Smooth muscle cell (in vitro differentiated cells): ENCODE results near the gene TNFRSF21. TPM values are rescaled to one million over a fixed set of nuclear protein-coding genes. Genes with fewer than 3 reads are reported as not detected.

ENCODE experiments used
- DNase-seq: peaks from one replicate; lab custom pipeline; 2025; ENCODE audit not compliant: unreplicated experiment; lab: John Stamatoyannopoulos, UW
- H2AFZ ChIP-seq: fragments of 200-600 bp; sonication (generic); 2 replicates; pipeline ENCODE4 v1.6.0; 2016; ENCODE audit warnings: antibody characterized with exemption, low read depth, mild to moderate bottlenecking
- H3F3A ChIP-seq: fragments of 200-600 bp; sonication (generic); 2 replicates; pipeline ENCODE4 v1.6.0; 2017; ENCODE audit warnings: antibody characterized with exemption, low read depth
- H3K27ac ChIP-seq: fragments of 200-600 bp; sonication (generic); 2 replicates; pipeline ENCODE4 v1.5.1; 2016; ENCODE audit warnings: low read depth, mild to moderate bottlenecking
- H3K27me3 ChIP-seq: fragments of 200-600 bp; sonication (generic); 2 replicates; pipeline ENCODE4 v1.6.1; 2016; ENCODE audit warnings: low read depth, mild to moderate bottlenecking
- H3K36me3 ChIP-seq: fragments of 200-600 bp; sonication (generic); 2 replicates; pipeline ENCODE4 v1.5.1; 2016; ENCODE audit warnings: low read depth
- H3K4me1 ChIP-seq: fragments of 200-600 bp; sonication (generic); 2 replicates; pipeline ENCODE4 v1.5.1; 2016; ENCODE audit warnings: low read depth
- H3K4me2 ChIP-seq: fragments of 200-600 bp; sonication (generic); 2 replicates; pipeline ENCODE4 v1.6.0; 2016; ENCODE audit warnings: mild to moderate bottlenecking
- H3K4me3 ChIP-seq: fragments of 200-600 bp; sonication (generic); 2 replicates; pipeline ENCODE4 v1.5.1; 2016; ENCODE audit warnings: mild to moderate bottlenecking
- H3K79me2 ChIP-seq: fragments of 200-600 bp; sonication (generic); 2 replicates; pipeline ENCODE4 v1.6.0; 2016; ENCODE audit warnings: low read depth, mild to moderate bottlenecking
- H3K9ac ChIP-seq: fragments of 200-600 bp; sonication (generic); 2 replicates; pipeline ENCODE4 v1.6.0; 2016; ENCODE audit warnings: low read depth
- H3K9me3 ChIP-seq: fragments of 200-600 bp; sonication (generic); replicated peaks from 2 replicates; pipeline ENCODE4 v1.5.1; 2016; ENCODE audit warnings: low read depth
- H4K20me1 ChIP-seq: fragments of 200-600 bp; sonication (generic); 2 replicates; pipeline ENCODE4 v1.6.0; 2016; ENCODE audit warnings: low read depth
- WGBS: methylation state at CpG from one replicate; pipeline ENCODE4 v1.1.7; 2016; ENCODE audit warnings: low lambda C conversion rate; 5-methylcytosine and 5-hydroxymethylcytosine counted together
- polyA plus RNA-seq: library from polyadenylated mRNA; unstranded; fragments of >200 nt; fragmentation: Nextera tagmentation; extraction: Ambion mirVana; gene quantifications from 2 replicates; pipeline ENCODE4 v1.2.1, GENCODE V29; 2016
- total RNA-seq: library from RNA; depleted of rRNA; stranded (reverse); fragments of >200 nt; gene quantifications from 2 replicates; pipeline ENCODE4 v1.2.3, GENCODE V29; 2014
- TF ChIP-seq, protein P1 (sequence below): fragments of 200-600 bp; sonication (generic); IDR thresholded peaks from 2 replicates; pipeline ENCODE4 v1.5.1; 2017; ENCODE audit warnings: borderline replicate concordance, mild to moderate bottlenecking, antibody characterized with exemption; ENCODE audit not compliant: insufficient read depth, poor library complexity, severe bottlenecking

TNFRSF21 gene
- total and polyA plus RNA-seq, 2 experiments from 2014 or later: 30.1 to 32.8 TPM

GRCh38 chr6:47301441-47301840, 8.3 kb downstream of the TNFRSF21 start:
- Histone ChIP-seq H3K4me3 (no peak overlapping the region), H3K79me2 (peaks cover 98% of the 10 kb centered on the region), H3K4me2 (no peak overlapping the region), H2AFZ (no peak overlapping the region), H3K4me1 (no peaks in the 10 kb centered on the region), H3K9me3 (no peaks in the 10 kb centered on the region), H3K27me3 (no peaks in the 10 kb centered on the region), H3F3A (no peaks in the 10 kb centered on the region), H3K9ac (no peak overlapping the region), H4K20me1 (peaks cover 76% of the 10 kb centered on the region), H3K27ac (no peak overlapping the region), H3K36me3 (no peaks in the 10 kb centered on the region)
- no peak for DNase-seq
- 94% methylated on average over 4 of the region's 4 CpGs for WGBS
- TF ChIP-seq, protein P1, sequence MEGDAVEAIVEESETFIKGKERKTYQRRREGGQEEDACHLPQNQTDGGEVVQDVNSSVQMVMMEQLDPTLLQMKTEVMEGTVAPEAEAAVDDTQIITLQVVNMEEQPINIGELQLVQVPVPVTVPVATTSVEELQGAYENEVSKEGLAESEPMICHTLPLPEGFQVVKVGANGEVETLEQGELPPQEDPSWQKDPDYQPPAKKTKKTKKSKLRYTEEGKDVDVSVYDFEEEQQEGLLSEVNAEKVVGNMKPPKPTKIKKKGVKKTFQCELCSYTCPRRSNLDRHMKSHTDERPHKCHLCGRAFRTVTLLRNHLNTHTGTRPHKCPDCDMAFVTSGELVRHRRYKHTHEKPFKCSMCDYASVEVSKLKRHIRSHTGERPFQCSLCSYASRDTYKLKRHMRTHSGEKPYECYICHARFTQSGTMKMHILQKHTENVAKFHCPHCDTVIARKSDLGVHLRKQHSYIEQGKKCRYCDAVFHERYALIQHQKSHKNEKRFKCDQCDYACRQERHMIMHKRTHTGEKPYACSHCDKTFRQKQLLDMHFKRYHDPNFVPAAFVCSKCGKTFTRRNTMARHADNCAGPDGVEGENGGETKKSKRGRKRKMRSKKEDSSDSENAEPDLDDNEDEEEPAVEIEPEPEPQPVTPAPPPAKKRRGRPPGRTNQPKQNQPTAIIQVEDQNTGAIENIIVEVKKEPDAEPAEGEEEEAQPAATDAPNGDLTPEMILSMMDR: no peak

- Histone ChIP-seq H3F3A (no peaks in the 10 kb centered on the region), H3K79me2 (peaks cover 98% of the 10 kb centered on the region), H4K20me1 (peaks cover 66% of the 10 kb centered on the region), H3K36me3 (no peaks in the 10 kb centered on the region), H3K9ac (no peak overlapping the region), H3K27me3 (no peaks in the 10 kb centered on the region), H3K4me2 (no peak overlapping the region), H3K9me3 (no peaks in the 10 kb centered on the region), H3K27ac (no peak overlapping the region), H2AFZ (no peak overlapping the region), H3K4me1 (no peaks in the 10 kb centered on the region), H3K4me3 (no peak overlapping the region)
- 90% methylated on average over 5 of the region's 5 CpGs for WGBS
- no peak for DNase-seq
- TF ChIP-seq, protein P1: no peak
Observed at GRCh38 chr6:47300417-47300816, 9.3 kb downstream of the TNFRSF21 start.

DNA sequence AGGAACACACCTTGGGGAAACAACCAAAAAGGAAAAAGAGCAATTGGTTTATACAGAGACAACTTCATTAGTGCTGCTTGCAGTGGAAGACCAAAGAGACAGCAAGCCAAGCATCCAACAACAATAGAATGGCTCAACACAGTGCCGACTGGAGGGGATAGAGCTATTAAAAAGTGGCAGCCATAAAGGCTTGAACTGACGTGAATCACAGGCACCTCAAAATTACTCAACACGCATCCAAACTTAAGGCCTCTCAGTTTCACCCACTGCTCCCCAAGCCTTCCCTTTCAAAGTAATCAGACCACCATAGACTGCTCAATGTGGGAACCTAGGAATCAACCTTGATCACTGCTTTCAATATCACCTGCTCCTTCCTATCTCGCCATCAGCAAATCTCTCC, 9.7 kb downstream of the TNFRSF21 start:
- H3K9me3 ChIP-seq: no peaks in the 10 kb centered on the region
- DNase-seq: no peak
- no peaks in the 10 kb centered on the region for H3K36me3 ChIP-seq
- no peaks in the 10 kb centered on the region for H3F3A ChIP-seq
- peaks cover 98% of the 10 kb centered on the region for H3K79me2 ChIP-seq
- H3K4me1 ChIP-seq: no peaks in the 10 kb centered on the region
- H3K27ac ChIP-seq: no peak overlapping the region
- H3K4me2 ChIP-seq: no peak overlapping the region
- TF ChIP-seq, protein P1: no peak
- H3K4me3 ChIP-seq: no peak overlapping the region
- H3K27me3 ChIP-seq: no peaks in the 10 kb centered on the region
- 94% methylated on average over 4 of the region's 4 CpGs for WGBS
- peaks cover 62% of the 10 kb centered on the region for H4K20me1 ChIP-seq
- H2AFZ ChIP-seq: no peak overlapping the region
- no peak overlapping the region for H3K9ac ChIP-seq

- H3K4me2 ChIP-seq: no peak overlapping the region
- TF ChIP-seq, protein P1: no peak
- H2AFZ ChIP-seq: no peak overlapping the region
- no peak overlapping the region for H3K27ac ChIP-seq
- no peaks in the 10 kb centered on the region for H3K4me1 ChIP-seq
- no peaks in the 10 kb centered on the region for H3K9me3 ChIP-seq
- DNase-seq: no peak
- H3F3A ChIP-seq: no peaks in the 10 kb centered on the region
- H4K20me1 ChIP-seq: peaks cover 49% of the 10 kb centered on the region
- H3K36me3 ChIP-seq: no peaks in the 10 kb centered on the region
- H3K4me3 ChIP-seq: no peak overlapping the region
- H3K9ac ChIP-seq: no peak overlapping the region
- no peaks in the 10 kb centered on the region for H3K27me3 ChIP-seq
- H3K79me2 ChIP-seq: peaks cover 98% of the 10 kb centered on the region
Observed at GRCh38 chr6:47298475-47298874, 11.2 kb downstream of the TNFRSF21 start.
